ENCODE data around the gene LGI2. TPM values are rescaled to one million over a fixed set of nuclear protein-coding genes. Genes with fewer than 3 reads are reported as not detected.

Gene LGI2
- total RNA-seq, 1 donor from 2014 or later, result 52.1 TPM

DNA sequence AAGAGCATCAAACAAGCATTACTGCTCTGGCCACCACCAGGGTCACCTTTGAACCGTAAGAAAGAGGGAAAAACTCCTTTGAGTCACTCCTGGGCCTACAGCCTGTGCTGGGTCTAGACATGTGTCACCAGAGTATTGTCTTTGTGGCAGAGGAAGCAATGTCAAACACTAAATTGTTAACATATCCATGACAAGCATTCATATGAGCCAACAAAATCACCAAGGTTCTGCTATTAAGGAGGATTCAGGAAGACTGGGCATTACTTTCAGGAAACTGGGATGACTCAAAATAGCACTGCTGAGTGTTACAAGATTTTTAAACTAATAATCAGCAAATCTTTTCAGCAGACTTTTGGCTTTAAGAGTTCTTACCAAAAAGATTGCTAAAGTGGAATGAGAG, 28.1 kb downstream of the LGI2 start:
- no peak for ATAC-seq
- intact Hi-C loops (cut with DNase I), result no loop called here

DNA sequence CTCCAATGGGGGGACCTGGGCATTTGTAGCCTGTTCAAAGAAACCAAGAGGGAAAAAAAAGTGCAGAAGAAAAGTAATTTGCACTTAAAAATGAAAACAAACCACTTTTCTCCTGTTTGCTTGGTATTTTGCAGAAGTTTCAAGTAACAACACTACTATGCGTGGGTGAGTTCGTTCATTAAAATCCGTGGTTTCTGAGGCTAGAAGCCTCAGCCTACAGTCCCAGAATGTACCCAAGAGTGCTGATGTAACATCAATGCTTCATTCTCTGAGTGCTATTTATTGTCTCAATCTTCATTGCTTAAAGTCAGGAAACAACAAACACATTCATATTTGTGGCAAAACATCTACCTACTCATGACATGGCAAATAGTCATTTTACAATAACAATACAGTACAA, 29.2 kb downstream of the LGI2 start:
- peak; percentile 46 for ATAC-seq
- intact Hi-C loops (cut with DNase I), result no loop called here
- DNase-seq (ENCODE audit: low spot score), result no peak

More for the DNA sequence above, 28.1 kb downstream of the LGI2 start:
- no peak for DNase-seq (ENCODE audit: low spot score)

GRCh38 chr4:25000639-25001038, 30.1 kb downstream of the LGI2 start:
- DNase-seq (ENCODE audit: low spot score) (no peak), ATAC-seq (no peak)
- intact Hi-C loops (cut with DNase I), result no loop called here

DNA sequence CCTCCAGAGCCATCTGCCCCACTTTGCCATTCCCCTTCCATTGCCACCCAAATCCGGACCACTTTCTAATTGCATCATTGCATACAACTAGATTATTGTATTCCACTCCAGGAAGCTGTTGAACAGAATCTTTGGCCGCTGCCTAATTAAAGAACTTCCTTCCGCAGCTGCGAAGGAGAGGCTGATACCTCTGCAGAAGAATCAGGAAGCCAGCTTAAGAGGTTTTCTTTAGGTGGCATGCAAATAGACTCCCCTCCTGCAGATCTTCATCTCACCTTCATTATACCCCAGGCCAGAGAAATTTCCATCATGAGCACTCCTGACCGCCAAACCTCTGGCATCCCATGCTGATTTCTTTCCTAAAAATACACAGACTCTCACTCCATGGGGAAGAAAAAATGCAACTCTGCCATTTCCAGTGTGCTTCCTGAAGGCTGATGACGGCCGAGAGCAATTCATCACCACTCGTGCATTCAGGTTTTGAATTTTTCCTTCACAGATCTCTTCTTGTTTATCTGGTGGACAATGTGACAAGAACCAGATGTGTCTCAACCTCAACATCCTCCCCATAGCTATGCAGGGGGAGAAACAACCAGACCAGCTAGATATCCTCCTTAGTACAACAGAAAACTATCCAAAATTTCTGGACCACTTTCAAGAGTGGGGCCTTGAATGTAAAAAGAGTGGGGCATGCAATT, 31.2 kb downstream of the LGI2 start:
- DNase-seq (ENCODE audit: low spot score) (no peak), ATAC-seq (no peak)
- intact Hi-C loops (cut with DNase I), result no loop called here

DNA sequence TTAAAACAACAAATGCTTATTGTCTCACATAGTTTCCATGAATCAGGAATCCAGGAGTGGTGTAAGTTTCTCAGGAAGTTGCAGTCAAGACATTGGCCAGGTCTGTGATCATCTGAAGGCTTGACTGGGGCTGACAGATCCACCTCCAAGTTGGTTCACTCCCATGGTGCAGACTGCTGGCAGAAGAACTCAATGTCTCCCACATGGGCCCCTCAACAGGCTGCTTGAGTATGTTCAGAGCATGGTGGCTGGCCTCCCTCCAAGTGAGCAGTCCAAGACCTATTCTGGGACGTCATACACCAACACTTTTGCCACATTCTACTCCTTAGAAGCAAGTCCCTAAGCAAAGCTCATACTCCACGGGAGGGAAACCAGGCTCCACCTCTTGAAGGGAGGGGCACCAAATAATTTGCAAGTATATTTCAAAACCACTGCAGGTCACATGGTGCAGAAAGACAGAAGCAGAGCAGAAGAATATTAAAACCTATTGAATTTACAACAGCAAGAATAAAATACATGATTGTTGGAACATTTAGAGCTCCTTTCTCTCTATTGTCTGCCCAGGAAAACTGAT, 35.3 kb downstream of the LGI2 start:
- ATAC-seq, result no peak
- intact Hi-C loops (cut with DNase I), result no loop called here
- DNase-seq (ENCODE audit: low spot score), result no peak

- DNase-seq (ENCODE audit: low spot score) (no peak), ATAC-seq (no peak)
- intact Hi-C loops (cut with DNase I), result no loop called here
Measured at GRCh38 chr4:24993551-24994080, 37.1 kb downstream of the LGI2 start.

- intact Hi-C loops (cut with DNase I), result no loop called here
- DNase-seq (ENCODE audit: low spot score) (no peak), ATAC-seq (no peak)
Measured at GRCh38 chr4:24992968-24993367, 37.8 kb downstream of the LGI2 start.

GRCh38 chr4:24991015-24991414, 39.7 kb downstream of the LGI2 start:
- intact Hi-C loops (cut with DNase I), result no loop called here
- ATAC-seq (no peak), DNase-seq (ENCODE audit: low spot score) (no peak)

GRCh38 chr4:24989327-24989726, 41.4 kb downstream of the LGI2 start:
- DNase-seq (ENCODE audit: low spot score), result no peak
- no peak for ATAC-seq
- intact Hi-C loops (cut with DNase I), result loop anchor here (5.0 to 10.0 kb wide), 2 partner anchors 155 to 317 kb away; no protein-coding TSS in a partner anchor

DNA sequence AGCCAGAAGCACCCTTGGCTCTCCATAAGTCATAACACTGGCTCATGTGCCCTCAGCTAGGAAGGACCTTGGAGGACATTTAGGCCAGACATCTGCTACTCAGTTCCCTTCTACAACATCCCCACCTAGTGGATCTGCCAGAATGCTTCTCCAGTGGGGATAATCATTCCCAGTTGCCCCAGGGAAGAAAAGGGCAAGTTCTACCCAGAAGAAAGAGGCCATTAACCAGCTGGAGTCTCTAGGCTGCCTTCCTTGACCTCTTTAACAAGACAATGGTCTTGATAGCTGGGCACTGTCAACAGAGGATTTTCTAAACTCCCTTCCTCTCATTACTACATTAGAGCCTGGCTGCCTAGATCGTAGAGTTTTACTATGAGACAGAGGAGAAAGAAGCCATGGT, 42.0 kb downstream of the LGI2 start:
- peak; percentile 59 for ATAC-seq
- DNase-seq (ENCODE audit: low spot score), result no peak
- intact Hi-C loops (cut with DNase I), result loop anchor here (5.0 to 10.0 kb wide), 2 partner anchors 156 to 316 kb away; no protein-coding TSS in a partner anchor

DNA sequence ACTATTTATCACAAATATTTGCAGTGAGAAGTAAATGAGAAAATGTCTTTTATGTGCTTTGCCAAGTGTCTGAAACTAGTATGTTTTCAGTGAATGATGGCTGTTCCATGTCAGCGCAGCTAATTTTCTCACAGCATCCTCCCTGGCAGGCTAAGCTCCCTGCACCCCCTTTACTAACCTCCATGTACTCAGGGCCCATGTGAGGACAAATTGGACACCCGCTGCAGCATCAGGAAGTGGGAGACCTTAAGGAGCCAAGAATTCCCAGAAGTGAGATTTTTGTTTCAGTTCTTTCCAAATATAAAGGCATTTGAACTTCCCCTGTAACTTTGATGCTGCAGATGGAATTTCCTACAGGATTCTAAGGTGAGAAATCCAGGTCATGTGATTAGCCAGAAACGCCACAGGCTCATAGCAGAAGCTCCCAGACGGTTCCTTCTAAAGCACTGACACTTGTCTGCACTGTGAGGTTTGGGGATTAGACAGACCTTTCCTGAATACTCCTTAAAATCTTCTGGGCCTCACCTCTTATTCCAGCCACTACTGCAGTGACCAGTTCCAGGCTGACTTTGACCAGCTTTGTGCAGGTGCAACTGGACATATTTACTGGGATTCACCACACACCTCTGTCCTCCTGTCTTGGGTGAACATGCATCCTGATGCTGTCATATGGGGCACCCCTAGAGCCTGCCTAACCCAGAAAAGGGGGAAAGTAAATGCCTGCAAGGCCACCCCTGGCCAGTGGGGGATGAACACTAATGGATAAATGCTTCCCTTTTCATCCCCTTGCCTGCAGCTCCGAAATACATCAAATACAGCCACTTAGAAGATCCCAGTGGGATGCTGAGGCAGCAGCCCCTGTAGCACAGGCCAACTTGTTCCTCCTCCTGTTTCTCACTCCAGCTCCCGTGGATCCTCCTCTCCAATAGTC, 45.9 kb downstream of the LGI2 start:
- ATAC-seq (no peak), DNase-seq (ENCODE audit: low spot score) (no peak)
- intact Hi-C loops (cut with DNase I), result loop anchor here (5.0 to 10.0 kb wide), 2 partner anchors 160 to 313 kb away; no protein-coding TSS in a partner anchor

DNA sequence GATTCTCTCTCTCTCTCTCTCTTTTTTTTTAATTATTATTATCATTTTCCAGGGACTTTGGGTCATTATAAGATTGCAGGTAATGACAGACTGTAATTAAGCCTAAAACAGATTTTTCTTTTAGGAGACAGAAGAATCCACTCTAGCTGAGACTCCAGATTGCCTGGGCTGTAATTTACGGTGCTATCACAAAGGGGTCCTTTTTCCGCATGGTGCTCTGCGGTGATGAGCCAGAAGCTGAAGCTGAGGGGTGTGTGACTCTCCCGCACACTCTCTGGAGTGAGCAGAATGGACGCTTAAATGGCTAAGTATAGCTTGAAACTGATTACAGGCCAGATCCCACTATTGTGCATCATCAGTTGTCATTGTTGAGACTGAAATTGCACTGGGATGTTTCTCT, 50.0 kb downstream of the LGI2 start:
- ATAC-seq, result no peak
- DNase-seq (ENCODE audit: low spot score), result no peak
- intact Hi-C loops (cut with DNase I), result loop anchor here (10.0 kb wide), 1 partner anchor 164 kb away; no protein-coding TSS in a partner anchor

GRCh38 chr4:24980064-24980690, 50.6 kb downstream of the LGI2 start:
- ATAC-seq (peak; percentile 84), DNase-seq (ENCODE audit: low spot score) (peak; percentile 73)
- intact Hi-C loops (cut with DNase I), result loop anchor here (10.0 kb wide), 1 partner anchor 165 kb away; no protein-coding TSS in a partner anchor

- ATAC-seq (peak; percentile 91), DNase-seq (ENCODE audit: low spot score) (peak; percentile 66)
- intact Hi-C loops (cut with DNase I), result no loop called here
Measured at GRCh38 chr4:24979554-24979953, 51.2 kb downstream of the LGI2 start.

GRCh38 chr4:24978291-24979075, 52.3 kb downstream of the LGI2 start:
- peak; percentile 16 for ATAC-seq
- intact Hi-C loops (cut with DNase I), result no loop called here
- DNase-seq (ENCODE audit: low spot score), result no peak

DNA sequence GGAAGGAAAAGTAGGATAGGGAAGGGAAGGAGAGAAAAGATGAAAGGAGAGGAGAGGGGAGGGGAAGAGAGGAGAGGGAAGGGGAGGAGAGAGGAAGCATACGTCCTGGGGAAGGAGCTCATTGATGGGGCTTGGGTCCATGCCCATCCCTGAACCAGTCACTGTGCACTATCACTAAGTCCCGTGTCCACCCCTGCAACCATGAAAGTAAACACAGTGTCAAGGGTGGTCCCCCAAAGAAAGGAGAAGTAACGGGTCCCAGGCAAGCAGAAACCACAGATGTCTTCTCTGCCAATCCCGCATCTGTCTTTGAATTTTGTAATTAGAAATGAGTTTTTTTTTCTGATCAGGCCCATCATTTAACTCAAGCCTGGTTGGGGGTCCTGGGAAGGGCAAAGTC, 55.2 kb downstream of the LGI2 start:
- intact Hi-C loops (cut with DNase I), result no loop called here
- DNase-seq (ENCODE audit: low spot score), result no peak
- no peak for ATAC-seq

- DNase-seq (ENCODE audit: low spot score) (peak; percentile 77), ATAC-seq (peak; percentile 59)
- intact Hi-C loops (cut with DNase I), result no loop called here
Measured at GRCh38 chr4:24973747-24974601, 56.8 kb downstream of the LGI2 start.

Measured in sciatic nerve (tissue), 2 donors.